Stomach (tissue), 4 donors: ENCODE data around the gene KRTAP12-4.

Experiments used
- EP300 ChIP-seq: sonication (generic); formaldehyde crosslinking; IDR thresholded peaks from one replicate; pipeline ENCODE4 v1.6.1; 2017; ENCODE audit warnings: antibody characterized with exemption
- POLR2A ChIP-seq, 4 donors: fragments of 450-650 bp; IDR thresholded peaks; one replicate each; pipeline ENCODE4 v1.6.1; 2016; ENCODE audit warnings: antibody characterized with exemption in 4 of 4, control low read depth in 2 of 4, mild to moderate bottlenecking in 1 of 4, moderate library complexity in 1 of 4
- POLR2AphosphoS5 ChIP-seq, 3 donors: sonication (generic); formaldehyde crosslinking; IDR thresholded peaks; one replicate each; pipeline ENCODE4 v1.6.1; 2016; ENCODE audit warnings: antibody characterized with exemption in 3 of 3
- TF ChIP-seq, protein P1 (sequence below), 7 experiments: fragments of 450-650 bp in 4 of 7; fragments of 200-600 bp in 3 of 7; sonication (generic) in 3 of 7; IDR thresholded peaks; one replicate each; pipeline ENCODE4 v1.5.1; 2016 to 2019; ENCODE audit warnings: antibody characterized with exemption in 7 of 7, control low read depth in 2 of 7, mild to moderate bottlenecking in 1 of 7

DNA sequence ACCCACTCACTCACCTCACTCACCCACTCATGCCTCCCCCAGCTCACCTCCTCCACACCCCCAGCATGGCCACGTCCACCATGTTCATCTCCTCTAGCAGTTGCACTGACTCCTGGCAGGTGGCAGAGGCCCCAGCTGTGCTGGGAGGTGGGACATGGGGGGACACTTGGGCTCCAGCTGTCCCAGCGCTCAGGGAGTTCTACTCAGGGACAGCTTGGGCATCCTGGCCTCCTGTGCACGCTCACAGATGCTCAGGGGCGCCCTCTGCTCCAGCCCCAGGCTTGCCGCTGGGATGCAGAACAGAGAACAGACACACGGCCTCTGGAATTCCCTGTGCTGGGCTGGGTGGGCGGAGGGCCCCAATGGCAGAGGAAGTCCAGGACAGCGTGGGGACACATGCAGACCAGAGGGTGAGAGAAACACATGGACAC is 37.4 kb downstream of the KRTAP12-4 start:
- TF ChIP-seq, protein P1, sequence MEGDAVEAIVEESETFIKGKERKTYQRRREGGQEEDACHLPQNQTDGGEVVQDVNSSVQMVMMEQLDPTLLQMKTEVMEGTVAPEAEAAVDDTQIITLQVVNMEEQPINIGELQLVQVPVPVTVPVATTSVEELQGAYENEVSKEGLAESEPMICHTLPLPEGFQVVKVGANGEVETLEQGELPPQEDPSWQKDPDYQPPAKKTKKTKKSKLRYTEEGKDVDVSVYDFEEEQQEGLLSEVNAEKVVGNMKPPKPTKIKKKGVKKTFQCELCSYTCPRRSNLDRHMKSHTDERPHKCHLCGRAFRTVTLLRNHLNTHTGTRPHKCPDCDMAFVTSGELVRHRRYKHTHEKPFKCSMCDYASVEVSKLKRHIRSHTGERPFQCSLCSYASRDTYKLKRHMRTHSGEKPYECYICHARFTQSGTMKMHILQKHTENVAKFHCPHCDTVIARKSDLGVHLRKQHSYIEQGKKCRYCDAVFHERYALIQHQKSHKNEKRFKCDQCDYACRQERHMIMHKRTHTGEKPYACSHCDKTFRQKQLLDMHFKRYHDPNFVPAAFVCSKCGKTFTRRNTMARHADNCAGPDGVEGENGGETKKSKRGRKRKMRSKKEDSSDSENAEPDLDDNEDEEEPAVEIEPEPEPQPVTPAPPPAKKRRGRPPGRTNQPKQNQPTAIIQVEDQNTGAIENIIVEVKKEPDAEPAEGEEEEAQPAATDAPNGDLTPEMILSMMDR (IDR thresholded peaks at IDR 0.05), result no peak
- TF ChIP-seq POLR2AphosphoS5 (IDR thresholded peaks at IDR 0.05) (no peak), POLR2A (IDR thresholded peaks at IDR 0.05) (no peak), EP300 (no peak)
